ENCODE results near the gene TMEM186.
"Not testable (repeated sequence)": the region's sequence is repeated elsewhere in the genome, so short reads cannot be mapped to it uniquely, and the experiment has no call there.

Gene TMEM186

GRCh38 chr16:8768283-8768682 lies 29.2 kb downstream of the TMEM186 start:
- no peak for DNase-seq

- DNase-seq, result no peak
Observed at GRCh38 chr16:8767176-8767575, 30.3 kb downstream of the TMEM186 start.

GRCh38 chr16:8764525-8765250 lies 32.8 kb downstream of the TMEM186 start:
- no peak for DNase-seq

- no peak for DNase-seq
Observed at GRCh38 chr16:8763899-8764298, 33.5 kb downstream of the TMEM186 start.

GRCh38 chr16:8763083-8763482 lies 34.4 kb downstream of the TMEM186 start:
- DNase-seq, result no peak

- no peak for DNase-seq
Observed at GRCh38 chr16:8762254-8762653, 35.2 kb downstream of the TMEM186 start.

GRCh38 chr16:8761078-8761477 lies 36.4 kb downstream of the TMEM186 start:
- DNase-seq, result no peak

- no peak for DNase-seq
Observed at GRCh38 chr16:8760021-8760420, 37.4 kb downstream of the TMEM186 start.

- no peak for DNase-seq
Observed at GRCh38 chr16:8758022-8758421, 39.4 kb downstream of the TMEM186 start.

GRCh38 chr16:8756755-8757154 lies 40.7 kb downstream of the TMEM186 start:
- no peak for DNase-seq

GRCh38 chr16:8753416-8754054 lies 43.9 kb downstream of the TMEM186 start:
- DNase-seq, result no peak

GRCh38 chr16:8752706-8753105 lies 44.7 kb downstream of the TMEM186 start:
- no peak for DNase-seq

- DNase-seq, result no peak
Observed at GRCh38 chr16:8751481-8752311, 45.7 kb downstream of the TMEM186 start.

- not testable (repeated sequence) for DNase-seq
Observed at GRCh38 chr16:8748944-8749343, 48.5 kb downstream of the TMEM186 start.
